HepG2 (cell line): ENCODE results near the gene MYO9A. TPM values are rescaled to one million over a fixed set of nuclear protein-coding genes. Genes with fewer than 3 reads are reported as not detected.

Experiments used
- ATAC-seq: fragments of 200-7000 bp; cut with Tn5 transposase; 3 replicates; pipeline ENCODE4 v1.9.1; 2020; ENCODE audit warnings: mild to moderate bottlenecking, moderate library complexity
- BruUV-seq: library from RNA; stranded (reverse); fragments of 400-500 nt; replicated peaks from 2 replicates; lab custom pipeline; 2021; lab: Mats Ljungman, UMichigan
- CTCF ChIA-PET: fragments of 300-600 bp; formaldehyde crosslinking; extraction: SDS; loops from one replicate; lab custom pipeline; 2021; ENCODE audit warnings: low total read pairs, inconsistent platforms, low intra/inter-chr PET ratio; lab: Yijun Ruan, JAX
- POLR2A ChIA-PET: fragments of 350-600 bp; sonication (Branson Sonifier 250); formaldehyde crosslinking; loops from one replicate; lab custom pipeline; 2020; ENCODE audit warnings: antibody characterized with exemption, inconsistent platforms; lab: Yijun Ruan, JAX
- DNase-seq: peaks from one replicate; pipeline ENCODE4 v3.0.0-alpha.2; 2015; ENCODE audit warnings: low spot score
- FAIRE-seq: peaks from 3 replicates; lab custom pipeline; 2011; peaks lifted over from hg19 to GRCh38; lab: Jason Lieb, UNC
- H2AFZ ChIP-seq: one replicate; pipeline ENCODE4 v1.6.1; 2011; ENCODE audit warnings: low read length, inconsistent platforms
- H3K27ac ChIP-seq: fragments of 300-600 bp; 3 replicates; pipeline ENCODE4 v1.8.0; 2011; ENCODE audit warnings: mixed run types, mild to moderate bottlenecking, mixed read lengths, low read length, inconsistent platforms; ENCODE audit not compliant: insufficient read depth; ENCODE audit errors: extremely low read length
- H3K27me3 ChIP-seq, 2 experiments: fragments of 200-600 bp in 1 of 2; 2 replicates in 1 of 2; 3 replicates in 1 of 2; pipeline versions ENCODE4 v1.6.0 to v1.8.0; 2011; ENCODE audit warnings: low read length in 2 of 2, mild to moderate bottlenecking in 2 of 2, moderate library complexity in 2 of 2, inconsistent platforms in 1 of 2; ENCODE audit not compliant: insufficient read depth in 2 of 2, control insufficient read depth in 1 of 2
- H3K36me3 ChIP-seq, 2 experiments: fragments of 200-600 bp in 1 of 2; replicated peaks in 1 of 2; 2 replicates in 1 of 2; 3 replicates in 1 of 2; pipeline versions ENCODE4 v1.5.1 to v1.8.0; 2011; ENCODE audit warnings: low read length in 2 of 2, inconsistent platforms in 1 of 2; ENCODE audit not compliant: insufficient read depth in 2 of 2, control insufficient read depth in 1 of 2
- H3K4me1 ChIP-seq: 2 replicates; pipeline ENCODE4 v1.5.1; 2012; ENCODE audit warnings: low read length, inconsistent platforms; ENCODE audit not compliant: insufficient read depth
- H3K4me2 ChIP-seq: 2 replicates; pipeline ENCODE4 v1.6.0; 2011; ENCODE audit warnings: low read depth, low read length, inconsistent platforms
- H3K4me3 ChIP-seq, 3 experiments: fragments of 200-600 bp in 1 of 3; sonication (generic), shearing (Covaris generic) in 1 of 3; replicated peaks in 1 of 3; 2 replicates each; pipeline ENCODE4 v1.5.1; 2011 to 2016; ENCODE audit warnings: low read length in 3 of 3, inconsistent platforms in 2 of 3, low read depth in 2 of 3, mild to moderate bottlenecking in 2 of 3, control low read depth in 1 of 3, mixed read lengths in 1 of 3; ENCODE audit not compliant: insufficient read depth in 1 of 3
- H3K79me2 ChIP-seq: one replicate; pipeline ENCODE4 v1.6.1; 2011; ENCODE audit warnings: low read length, inconsistent platforms; ENCODE audit not compliant: insufficient read depth
- H3K9ac ChIP-seq: 2 replicates; pipeline ENCODE4 v1.6.0; 2011; ENCODE audit warnings: mild to moderate bottlenecking, low read depth, low read length, inconsistent platforms; ENCODE audit not compliant: insufficient read depth
- H3K9me3 ChIP-seq: 2 replicates; pipeline ENCODE4 v1.5.1; 2012; ENCODE audit warnings: mild to moderate bottlenecking, low read length
- H4K20me1 ChIP-seq: 2 replicates; pipeline ENCODE4 v1.6.0; 2011; ENCODE audit warnings: inconsistent platforms, mild to moderate bottlenecking, low read length, moderate library complexity; ENCODE audit not compliant: insufficient read depth
- NFIC ChIP-seq: IDR thresholded peaks from 2 replicates; pipeline ENCODE4 v1.6.1; 2012; ENCODE audit warnings: mild to moderate bottlenecking, low read length, inconsistent platforms
- NR2C2 ChIP-seq: sonication (generic); formaldehyde crosslinking; IDR thresholded peaks from 2 replicates; pipeline ENCODE4 v1.4.0; 2020; ENCODE audit warnings: missing genetic modification reagents, mild to moderate bottlenecking, moderate library complexity, borderline replicate concordance
- SKIL ChIP-seq: sonication (generic); formaldehyde crosslinking; IDR thresholded peaks from 2 replicates; pipeline ENCODE4 v1.8.0; 2022; ENCODE audit warnings: missing genetic modification reagents, mild to moderate bottlenecking, moderate library complexity, borderline replicate concordance
- TGIF2 ChIP-seq: IDR thresholded peaks from 2 replicates; pipeline ENCODE4 v1.6.1; 2016; ENCODE audit warnings: control low read depth, missing compliant biosample characterization
- ZBTB37 ChIP-seq: sonication (generic); formaldehyde crosslinking; IDR thresholded peaks from 2 replicates; pipeline ENCODE4 v1.4.0; 2020; ENCODE audit warnings: mild to moderate bottlenecking, missing genetic modification reagents
- ZEB1 ChIP-seq: IDR thresholded peaks from 2 replicates; pipeline ENCODE4 v1.6.1; 2012; ENCODE audit warnings: mild to moderate bottlenecking, low read depth, inconsistent platforms; ENCODE audit not compliant: insufficient replicate concordance
- ZNF101 ChIP-seq: sonication (generic); formaldehyde crosslinking; IDR thresholded peaks from 2 replicates; pipeline ENCODE4 v1.4.0; 2020; ENCODE audit warnings: mild to moderate bottlenecking, low read depth, missing genetic modification reagents, borderline replicate concordance
- ZNF3 ChIP-seq: IDR thresholded peaks from 2 replicates; pipeline ENCODE4 v1.7.0; 2017; ENCODE audit warnings: inconsistent platforms
- ZNF670 ChIP-seq: sonication (generic); formaldehyde crosslinking; IDR thresholded peaks from 2 replicates; pipeline ENCODE4 v1.8.0; 2022; ENCODE audit warnings: mild to moderate bottlenecking, missing genetic modification reagents, borderline replicate concordance
- ZNF777 ChIP-seq: sonication (generic); formaldehyde crosslinking; IDR thresholded peaks from 2 replicates; pipeline ENCODE4 v1.4.0; 2020; ENCODE audit warnings: missing genetic modification reagents
- WGBS: methylation state at CpG from one replicate; pipeline ENCODE4 v1.1.6; 2017; ENCODE audit warnings: low lambda C conversion rate; 5-methylcytosine and 5-hydroxymethylcytosine counted together
- in situ Hi-C: cut with HindIII; loops from 2 replicates; pipeline ENCODE4 v1.10.0; 2017; ENCODE audit warnings: low pct_unique_long_range_greater_than_20kb; ENCODE audit not compliant: extremely low pct_ligation_motif_present
- intact Hi-C: fragments of 100-400 bp; cut with micrococcal nuclease; formaldehyde crosslinking; loops from one replicate; pipeline ENCODE4 v1.10.0; 2022; ENCODE audit not compliant: unreplicated experiment
- polyA plus RNA-seq, 8 experiments: library from polyadenylated mRNA; depleted of rRNA in 3 of 8; stranded (reverse) in 7 of 8; unstranded in 1 of 8; fragments of >200 nt; fragmentation: Illumina TruSeq in 4 of 8; extraction: Trizol in 4 of 8; gene quantifications; 2 replicates each; pipeline versions ENCODE4 v1.2.1 to v1.2.3, GENCODE V29; 2011 to 2016; ENCODE audit warnings: low read depth in 4 of 8, missing spikeins in 1 of 8, mixed read lengths in 1 of 8; ENCODE audit not compliant: insufficient read depth in 1 of 8
- total RNA-seq, 5 experiments: library from RNA; depleted of rRNA; stranded (reverse); fragments of >200 nt; fragmentation: Illumina TruSeq; extraction: Trizol; gene quantifications; 2 replicates each; pipeline ENCODE4 v1.2.3, GENCODE V29; 2016; ENCODE audit warnings: low read depth in 1 of 5
- TF ChIP-seq, protein P1 (sequence below): IDR thresholded peaks from 2 replicates; pipeline ENCODE4 v1.6.1; 2016; ENCODE audit warnings: missing compliant biosample characterization, missing genetic modification reagents, borderline replicate concordance
- TF ChIP-seq, protein P2 (sequence below): sonication (generic); formaldehyde crosslinking; IDR thresholded peaks from 2 replicates; pipeline ENCODE4 v1.4.0; 2020; ENCODE audit warnings: mild to moderate bottlenecking, missing genetic modification reagents
- TF ChIP-seq, protein P3 (sequence below): sonication (generic); formaldehyde crosslinking; IDR thresholded peaks from 2 replicates; pipeline ENCODE4 v1.4.0; 2020; ENCODE audit warnings: missing genetic modification reagents

Gene MYO9A
- total and polyA plus RNA-seq, 2 of the 13 experiments (the other 11 are each of a cell fraction or from before 2014, with no cell fraction given) = 4.8 to 15.3 TPM

- no peak for TF ChIP-seq SKIL (CRISPR knock-in tag)
- TF ChIP-seq ZNF101 (CRISPR knock-in tag) = no peak
- TF ChIP-seq NR2C2 (CRISPR knock-in tag) = no peak
- TF ChIP-seq ZEB1 = no peak
- TF ChIP-seq NFIC = 0 out of 2 replicates have a peak, but pooled peaks have one; percentile 28
Measured at GRCh38 chr15:72141171-72142084, 23.5 kb upstream of the MYO9A start (continued).

GRCh38 chr15:72140088-72140487, 22.1 kb upstream of the MYO9A start:
- H3K9me3 ChIP-seq = no peaks in the 10 kb centered on the region
- peaks cover 7% of the 10 kb centered on the region for H3K4me1 ChIP-seq
- ChIA-PET CTCF (no interaction called here), POLR2A (no interaction called here)
- no peak overlapping the region for H3K4me3 ChIP-seq
- 80% methylated on average over 3 of the region's 3 CpGs for WGBS
- no peak overlapping the region for H2AFZ ChIP-seq
- BruUV-seq = no TSS peak
- no peak overlapping the region for H3K4me2 ChIP-seq
- no peak for DNase-seq
- peaks cover 2 to 3% of the 10 kb centered on the region in 2 experiments; a peak in 1 of 5 replicates for H3K27me3 ChIP-seq
- H3K79me2 ChIP-seq = no peaks in the 10 kb centered on the region
- H4K20me1 ChIP-seq = no peaks in the 10 kb centered on the region
- FAIRE-seq = no peak
- intact Hi-C loops (no loop called here), in situ Hi-C loops (no loop called here)
- ATAC-seq = no peak
- no peaks in the 10 kb centered on the region for H3K36me3 ChIP-seq
- H3K27ac ChIP-seq = no peak overlapping the region
- no peak overlapping the region for H3K9ac ChIP-seq
- TF ChIP-seq ZNF3 (CRISPR knock-in tag) (no peak), ZNF670 (CRISPR knock-in tag) (no peak), TGIF2 (CRISPR knock-in tag) (no peak), ZNF777 (no peak), ZBTB37 (no peak)
- TF ChIP-seq, protein P1, sequence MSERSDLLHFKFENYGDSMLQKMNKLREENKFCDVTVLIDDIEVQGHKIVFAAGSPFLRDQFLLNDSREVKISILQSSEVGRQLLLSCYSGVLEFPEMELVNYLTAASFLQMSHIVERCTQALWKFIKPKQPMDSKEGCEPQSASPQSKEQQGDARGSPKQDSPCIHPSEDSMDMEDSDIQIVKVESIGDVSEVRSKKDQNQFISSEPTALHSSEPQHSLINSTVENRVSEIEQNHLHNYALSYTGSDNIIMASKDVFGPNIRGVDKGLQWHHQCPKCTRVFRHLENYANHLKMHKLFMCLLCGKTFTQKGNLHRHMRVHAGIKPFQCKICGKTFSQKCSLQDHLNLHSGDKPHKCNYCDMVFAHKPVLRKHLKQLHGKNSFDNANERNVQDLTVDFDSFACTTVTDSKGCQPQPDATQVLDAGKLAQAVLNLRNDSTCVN = no peak
- TF ChIP-seq, protein P2, sequence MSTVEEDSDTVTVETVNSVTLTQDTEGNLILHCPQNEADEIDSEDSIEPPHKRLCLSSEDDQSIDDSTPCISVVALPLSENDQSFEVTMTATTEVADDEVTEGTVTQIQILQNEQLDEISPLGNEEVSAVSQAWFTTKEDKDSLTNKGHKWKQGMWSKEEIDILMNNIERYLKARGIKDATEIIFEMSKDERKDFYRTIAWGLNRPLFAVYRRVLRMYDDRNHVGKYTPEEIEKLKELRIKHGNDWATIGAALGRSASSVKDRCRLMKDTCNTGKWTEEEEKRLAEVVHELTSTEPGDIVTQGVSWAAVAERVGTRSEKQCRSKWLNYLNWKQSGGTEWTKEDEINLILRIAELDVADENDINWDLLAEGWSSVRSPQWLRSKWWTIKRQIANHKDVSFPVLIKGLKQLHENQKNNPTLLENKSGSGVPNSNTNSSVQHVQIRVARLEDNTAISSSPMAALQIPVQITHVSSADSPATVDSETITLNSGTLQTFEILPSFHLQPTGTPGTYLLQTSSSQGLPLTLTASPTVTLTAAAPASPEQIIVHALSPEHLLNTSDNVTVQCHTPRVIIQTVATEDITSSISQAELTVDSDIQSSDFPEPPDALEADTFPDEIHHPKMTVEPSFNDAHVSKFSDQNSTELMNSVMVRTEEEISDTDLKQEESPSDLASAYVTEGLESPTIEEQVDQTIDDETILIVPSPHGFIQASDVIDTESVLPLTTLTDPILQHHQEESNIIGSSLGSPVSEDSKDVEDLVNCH = no peak
- TF ChIP-seq, protein P3, sequence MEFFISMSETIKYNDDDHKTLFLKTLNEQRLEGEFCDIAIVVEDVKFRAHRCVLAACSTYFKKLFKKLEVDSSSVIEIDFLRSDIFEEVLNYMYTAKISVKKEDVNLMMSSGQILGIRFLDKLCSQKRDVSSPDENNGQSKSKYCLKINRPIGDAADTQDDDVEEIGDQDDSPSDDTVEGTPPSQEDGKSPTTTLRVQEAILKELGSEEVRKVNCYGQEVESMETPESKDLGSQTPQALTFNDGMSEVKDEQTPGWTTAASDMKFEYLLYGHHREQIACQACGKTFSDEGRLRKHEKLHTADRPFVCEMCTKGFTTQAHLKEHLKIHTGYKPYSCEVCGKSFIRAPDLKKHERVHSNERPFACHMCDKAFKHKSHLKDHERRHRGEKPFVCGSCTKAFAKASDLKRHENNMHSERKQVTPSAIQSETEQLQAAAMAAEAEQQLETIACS (CRISPR knock-in tag) = no peak
